GM23248 (cell line): ENCODE results near the gene SNRPN.

Experiments used
- EZH2 ChIP-seq: fragments of 200-600 bp; sonication (generic); IDR thresholded peaks from 2 replicates; pipeline ENCODE4 v1.6.1; 2018; ENCODE audit warnings: antibody characterized with exemption, mild to moderate bottlenecking; ENCODE audit not compliant: insufficient read depth, poor library complexity, severe bottlenecking
- EZH2phosphoT487 ChIP-seq: fragments of 200-600 bp; sonication (generic); IDR thresholded peaks from 2 replicates; pipeline ENCODE4 v1.6.1; 2018; ENCODE audit warnings: antibody characterized with exemption, moderate library complexity, mild to moderate bottlenecking, low read depth; ENCODE audit not compliant: insufficient read depth

GRCh38 chr15:24962880-24963279 is 8.1 kb downstream of the SNRPN start:
- TF ChIP-seq EZH2phosphoT487: no peak
- TF ChIP-seq EZH2: no peak
